Gastroesophageal sphincter (tissue), 4 donors: ENCODE measurements around the gene FBXW5. TPM values are rescaled to one million over a fixed set of nuclear protein-coding genes. Genes with fewer than 3 reads are reported as not detected.

ENCODE experiments used
- ATAC-seq: fragments of 150-250 bp; one replicate; pipeline ENCODE4 v1.9.1; 2016; ENCODE audit warnings: mild to moderate bottlenecking, moderate library complexity
- H3K27ac ChIP-seq, 4 donors: fragments of 200-600 bp; sonication (generic) in 3 of 4; 1 replicate in 3 of 4; 2 replicates in 1 of 4; pipeline ENCODE4 v1.5.1; 2016 to 2019
- H3K27me3 ChIP-seq: fragments of 200-600 bp; sonication (generic); one replicate; pipeline ENCODE4 v1.5.1; 2019
- H3K36me3 ChIP-seq, 2 donors: fragments of 200-600 bp; sonication (generic); one replicate each; pipeline ENCODE4 v1.5.1; 2019; ENCODE audit warnings: control low read depth in 1 of 2
- H3K4me1 ChIP-seq, 3 donors: fragments of 200-600 bp; sonication (generic); 1 replicate in 2 of 3; 2 replicates in 1 of 3; pipeline ENCODE4 v1.5.1; 2016 to 2019; ENCODE audit warnings: control low read depth in 2 of 3
- H3K4me3 ChIP-seq, 2 donors: fragments of 200-600 bp; sonication (generic); one replicate each; pipeline ENCODE4 v1.5.1; 2019; ENCODE audit warnings: mild to moderate bottlenecking in 1 of 2, moderate library complexity in 1 of 2
- H3K9me3 ChIP-seq, 3 donors: fragments of 200-600 bp; sonication (generic); one replicate each; pipeline ENCODE4 v1.5.1; 2017 to 2019; ENCODE audit warnings: control low read depth in 2 of 3
- EP300 ChIP-seq: sonication (generic); formaldehyde crosslinking; IDR thresholded peaks from one replicate; pipeline ENCODE4 v1.6.1; 2017; ENCODE audit warnings: antibody characterized with exemption, mild to moderate bottlenecking
- POLR2A ChIP-seq, 2 donors: fragments of 450-650 bp; IDR thresholded peaks; one replicate each; pipeline ENCODE4 v1.6.1; 2017; ENCODE audit warnings: antibody characterized with exemption in 2 of 2, mild to moderate bottlenecking in 2 of 2, moderate library complexity in 1 of 2
- POLR2AphosphoS5 ChIP-seq: sonication (generic); formaldehyde crosslinking; IDR thresholded peaks from one replicate; pipeline ENCODE4 v1.6.1; 2017; ENCODE audit warnings: antibody characterized with exemption
- WGBS, 2 donors: methylation state at CpG; one replicate each; pipeline ENCODE4 v1.1.5; 2018; ENCODE audit warnings: low coverage in 1 of 2; 5-methylcytosine and 5-hydroxymethylcytosine counted together
- total RNA-seq, 4 donors: library from RNA; depleted of rRNA; stranded (reverse); fragments of >200 nt; gene quantifications; one replicate each; pipeline ENCODE4 v1.1.0, GENCODE V29; 2016
- TF ChIP-seq, protein P1 (sequence below), 4 experiments: fragments of 200-600 bp in 2 of 4; fragments of 450-650 bp in 2 of 4; sonication (generic) in 1 of 4; IDR thresholded peaks; one replicate each; pipeline ENCODE4 v1.5.1; 2017 to 2019; ENCODE audit warnings: antibody characterized with exemption in 4 of 4, mild to moderate bottlenecking in 2 of 4, moderate library complexity in 2 of 4

The FBXW5 gene
- total RNA-seq, 4 donors from 2014 or later: 171 to 310 (median 236) TPM

DNA sequence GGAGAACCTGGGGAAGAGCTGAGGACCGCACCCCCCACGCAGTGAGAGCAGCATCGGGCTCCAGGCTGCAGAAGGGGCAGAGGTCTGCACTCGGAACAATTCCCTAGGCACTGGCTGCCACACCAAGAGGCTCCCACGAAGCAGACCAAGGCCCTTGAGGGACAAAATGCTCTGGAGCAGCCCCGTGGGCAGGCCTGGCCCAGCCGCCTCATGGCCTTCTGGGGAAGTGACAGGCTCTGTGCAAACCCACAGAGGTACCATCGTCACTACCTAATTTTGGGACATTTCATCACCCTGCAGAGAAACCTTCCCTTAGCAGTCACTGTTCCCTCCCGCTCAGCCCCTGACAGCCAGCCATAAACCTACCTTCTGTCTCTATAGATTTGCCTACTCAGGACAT is 15.9 kb downstream of the FBXW5 start:
- no peaks in the 10 kb centered on the region for H3K9me3 ChIP-seq
- H3K27me3 ChIP-seq: no peaks in the 10 kb centered on the region
- H3K27ac ChIP-seq: no peak overlapping the region
- ATAC-seq: no peak
- H3K4me3 ChIP-seq: no peak overlapping the region
- 70 to 100% methylated on average over 1 to 2 of the region's 9 CpGs for WGBS, 2 donors
- TF ChIP-seq POLR2A (IDR thresholded peaks at IDR 0.05): no peak
- TF ChIP-seq POLR2AphosphoS5: no peak
- no peak for TF ChIP-seq EP300
- TF ChIP-seq, protein P1, sequence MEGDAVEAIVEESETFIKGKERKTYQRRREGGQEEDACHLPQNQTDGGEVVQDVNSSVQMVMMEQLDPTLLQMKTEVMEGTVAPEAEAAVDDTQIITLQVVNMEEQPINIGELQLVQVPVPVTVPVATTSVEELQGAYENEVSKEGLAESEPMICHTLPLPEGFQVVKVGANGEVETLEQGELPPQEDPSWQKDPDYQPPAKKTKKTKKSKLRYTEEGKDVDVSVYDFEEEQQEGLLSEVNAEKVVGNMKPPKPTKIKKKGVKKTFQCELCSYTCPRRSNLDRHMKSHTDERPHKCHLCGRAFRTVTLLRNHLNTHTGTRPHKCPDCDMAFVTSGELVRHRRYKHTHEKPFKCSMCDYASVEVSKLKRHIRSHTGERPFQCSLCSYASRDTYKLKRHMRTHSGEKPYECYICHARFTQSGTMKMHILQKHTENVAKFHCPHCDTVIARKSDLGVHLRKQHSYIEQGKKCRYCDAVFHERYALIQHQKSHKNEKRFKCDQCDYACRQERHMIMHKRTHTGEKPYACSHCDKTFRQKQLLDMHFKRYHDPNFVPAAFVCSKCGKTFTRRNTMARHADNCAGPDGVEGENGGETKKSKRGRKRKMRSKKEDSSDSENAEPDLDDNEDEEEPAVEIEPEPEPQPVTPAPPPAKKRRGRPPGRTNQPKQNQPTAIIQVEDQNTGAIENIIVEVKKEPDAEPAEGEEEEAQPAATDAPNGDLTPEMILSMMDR (IDR thresholded peaks at IDR 0.05): no peak
- peaks cover 0 to 39% of the 10 kb centered on the region in 2 donors for H3K36me3 ChIP-seq
- H3K4me1 ChIP-seq: no peaks in the 10 kb centered on the region

DNA sequence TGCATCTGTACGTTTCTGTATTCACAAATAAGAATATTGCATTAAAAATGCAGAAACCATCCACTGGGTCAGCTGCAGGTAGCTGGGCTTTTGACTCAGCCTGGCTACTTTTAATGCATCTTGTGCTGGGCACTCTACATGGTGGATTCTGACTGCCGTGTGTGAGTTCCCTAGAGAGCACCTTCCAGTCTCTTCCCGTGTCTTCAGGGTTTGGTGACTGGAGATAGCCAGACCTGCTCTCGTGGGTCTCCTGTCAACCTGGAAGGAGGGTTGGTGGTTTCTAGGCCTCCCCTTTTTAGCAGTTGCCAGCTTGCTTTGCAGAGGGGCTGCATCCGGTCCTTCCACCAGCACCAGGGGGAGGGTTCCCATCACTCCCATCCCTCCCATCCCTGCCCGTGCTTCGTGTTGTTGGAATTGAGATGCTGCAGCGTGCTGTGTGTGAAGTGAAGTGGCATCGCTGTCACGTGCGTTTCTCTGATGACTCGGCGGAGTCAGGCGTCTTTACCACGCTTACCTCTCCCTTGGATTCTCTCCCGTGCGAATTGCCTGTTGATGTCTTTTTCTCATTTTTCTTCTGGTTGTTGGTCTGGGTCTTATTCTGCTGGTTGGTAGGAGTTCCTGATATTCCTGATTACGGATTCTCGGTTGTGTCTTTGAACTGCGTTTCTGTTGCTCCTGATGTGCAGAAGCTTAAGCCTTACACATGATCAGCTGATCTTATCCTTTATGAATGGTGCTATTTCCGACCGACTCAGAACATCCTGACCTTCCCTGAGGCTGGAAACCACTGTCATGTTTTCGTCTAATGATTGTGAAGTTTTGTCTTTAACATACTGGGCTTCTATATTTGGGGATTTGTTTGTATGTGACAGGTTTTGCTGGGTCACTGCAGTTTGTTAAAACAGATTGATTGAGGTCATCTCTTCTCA is 16.9 kb downstream of the FBXW5 start:
- Histone ChIP-seq H3K9me3 (no peaks in the 10 kb centered on the region), H3K27ac (no peak overlapping the region), H3K4me1 (no peaks in the 10 kb centered on the region), H3K36me3 (peaks cover 0 to 39% of the 10 kb centered on the region in 2 donors), H3K4me3 (no peak overlapping the region), H3K27me3 (no peaks in the 10 kb centered on the region)
- 59 to 64% methylated on average over 5 to 14 of the region's 23 CpGs for WGBS, 2 donors
- no peak for ATAC-seq
- TF ChIP-seq EP300 (no peak), POLR2A (IDR thresholded peaks at IDR 0.05) (no peak), POLR2AphosphoS5 (no peak)

DNA sequence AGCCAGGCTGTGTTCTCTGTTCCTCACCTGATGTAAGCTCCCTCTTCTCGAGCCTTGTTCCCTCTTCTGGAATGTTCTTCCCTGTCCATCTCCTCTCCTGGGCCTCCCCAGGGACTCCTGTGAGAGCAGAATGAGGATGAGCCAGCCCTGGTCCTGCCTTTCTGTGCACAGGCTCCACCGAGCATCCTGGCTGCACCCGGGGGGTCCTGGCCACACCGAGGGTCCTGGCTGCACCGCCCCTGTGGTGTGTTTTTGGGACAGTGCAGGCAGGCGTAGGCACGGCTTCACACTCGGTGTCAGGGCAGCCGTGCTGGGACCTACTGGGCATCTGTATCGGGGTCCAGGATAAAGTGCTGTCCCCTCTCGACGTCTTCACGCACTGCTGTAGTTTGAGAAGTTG is 17.8 kb downstream of the FBXW5 start:
- H3K4me1 ChIP-seq: no peaks in the 10 kb centered on the region
- no peak overlapping the region for H3K4me3 ChIP-seq
- no peak overlapping the region for H3K27ac ChIP-seq
- H3K27me3 ChIP-seq: no peaks in the 10 kb centered on the region
- peaks cover 0 to 47% of the 10 kb centered on the region in 2 donors for H3K36me3 ChIP-seq
- 96 to 100% methylated on average over 1 to 7 of the region's 13 CpGs for WGBS, 2 donors
- TF ChIP-seq POLR2AphosphoS5 (no peak), EP300 (no peak), POLR2A (IDR thresholded peaks at IDR 0.05) (no peak)
- TF ChIP-seq, protein P1 (IDR thresholded peaks at IDR 0.05): no peak
- ATAC-seq: no peak
- H3K9me3 ChIP-seq: no peaks in the 10 kb centered on the region

DNA sequence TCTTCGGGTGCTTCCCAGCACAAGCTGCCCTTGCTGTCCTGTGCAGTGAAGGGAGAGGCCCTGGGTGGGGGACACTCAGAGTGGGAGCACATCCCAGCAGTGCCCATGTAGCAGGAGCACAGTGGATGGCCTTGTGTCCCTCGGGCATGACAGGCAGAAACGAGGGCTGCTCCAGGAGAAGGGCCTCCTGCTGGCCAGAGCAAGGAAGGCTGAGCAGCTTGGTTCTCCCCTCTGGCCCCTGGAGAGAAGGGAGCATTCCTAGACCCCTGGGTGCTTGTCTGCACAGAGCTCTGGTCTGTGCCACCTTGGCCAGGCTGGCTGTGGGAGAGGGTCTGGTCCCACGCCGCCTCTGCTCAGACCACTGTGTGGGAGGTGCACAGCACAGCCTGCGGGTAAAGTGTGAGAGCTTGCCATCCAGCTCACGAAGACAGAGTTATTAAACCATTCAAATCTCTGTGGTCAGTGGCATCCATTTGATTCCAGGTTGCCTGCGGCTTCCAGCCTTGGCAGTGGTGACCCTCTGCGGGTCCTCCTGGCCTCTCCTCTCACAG is 18.3 kb downstream of the FBXW5 start:
- ATAC-seq: no peak
- Histone ChIP-seq H3K36me3 (peaks cover 0 to 52% of the 10 kb centered on the region in 2 donors), H3K27ac (no peak overlapping the region), H3K4me1 (peaks cover 0 to 5% (median 0%) of the 10 kb centered on the region in 3 donors), H3K4me3 (no peak overlapping the region), H3K9me3 (no peaks in the 10 kb centered on the region), H3K27me3 (no peaks in the 10 kb centered on the region)
- TF ChIP-seq EP300: no peak
- TF ChIP-seq, protein P1 (IDR thresholded peaks at IDR 0.05): no peak
- no peak for TF ChIP-seq POLR2A (IDR thresholded peaks at IDR 0.05)
- no peak for TF ChIP-seq POLR2AphosphoS5
- WGBS, 2 donors: 84 to 100% methylated on average over 3 to 6 of the region's 9 CpGs

DNA sequence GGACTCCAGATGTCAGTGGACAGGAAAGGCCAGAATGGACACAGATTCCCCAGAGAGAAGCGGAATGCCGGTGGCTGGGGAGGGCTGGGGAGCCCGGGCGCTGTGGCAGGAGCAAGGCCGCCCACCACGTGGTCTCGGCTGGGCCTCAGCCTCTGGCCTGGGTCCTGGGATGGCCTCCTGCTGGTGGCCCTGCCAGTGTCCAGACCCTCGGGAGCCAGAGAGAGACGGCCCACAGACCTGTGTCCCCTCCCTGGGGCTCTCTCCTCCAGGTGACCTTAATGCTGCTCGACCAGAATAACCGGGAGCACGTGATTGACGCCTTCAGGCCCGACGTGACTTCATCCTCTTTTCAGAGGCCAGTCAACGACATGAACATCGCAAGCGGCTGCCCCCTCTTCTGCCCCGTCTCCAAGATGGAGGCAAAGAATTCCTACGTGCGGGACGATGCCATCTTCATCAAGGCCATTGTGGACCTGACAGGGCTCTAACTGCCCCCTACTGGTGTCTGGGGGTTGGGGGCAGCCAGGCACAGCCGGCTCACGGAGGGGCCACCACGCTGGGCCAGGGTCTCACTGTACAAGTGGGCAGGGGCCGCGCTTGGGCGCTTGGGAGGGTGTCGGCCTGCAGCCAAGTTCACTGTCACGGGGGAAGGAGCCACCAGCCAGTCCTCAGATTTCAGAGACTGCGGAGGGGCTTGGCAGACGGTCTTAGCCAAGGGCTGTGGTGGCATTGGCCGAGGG is 19.0 kb downstream of the FBXW5 start:
- 70 to 83% methylated on average over 1 to 4 of the region's 33 CpGs for WGBS, 2 donors
- no peak for ATAC-seq
- H3K9me3 ChIP-seq: no peaks in the 10 kb centered on the region
- no peak overlapping the region for H3K4me3 ChIP-seq
- TF ChIP-seq, protein P1 (IDR thresholded peaks at IDR 0.05): no peak
- TF ChIP-seq EP300 (no peak), POLR2AphosphoS5 (no peak), POLR2A (IDR thresholded peaks at IDR 0.05) (no peak)
- peaks cover 0 to 5% (median 0%) of the 10 kb centered on the region in 3 donors for H3K4me1 ChIP-seq
- H3K36me3 ChIP-seq: peaks cover 0 to 58% of the 10 kb centered on the region in 2 donors
- no peaks in the 10 kb centered on the region for H3K27me3 ChIP-seq
- H3K27ac ChIP-seq: no peak overlapping the region
